GM12878 (cell line): Measurements from ENCODE around the gene GSK3A. TPM values are rescaled to one million over a fixed set of nuclear protein-coding genes. Genes with fewer than 3 reads are reported as not detected.

Source experiments
- ATAC-seq: fragments of 200-7000 bp; cut with Tn5 transposase; 3 replicates; pipeline ENCODE4 v1.9.1; 2020; ENCODE audit warnings: mild to moderate bottlenecking, moderate library complexity
- BruUV-seq: library from RNA; stranded (reverse); fragments of 400-500 nt; replicated peaks from 2 replicates; lab custom pipeline; 2021; lab: Mats Ljungman, UMichigan
- CTCF ChIA-PET: fragments of 300-600 bp; sonication (Branson Sonifier 250); formaldehyde crosslinking; extraction: SDS; loops from one replicate; lab custom pipeline; 2021; ENCODE audit warnings: inconsistent platforms; lab: Yijun Ruan, JAX
- POLR2A ChIA-PET: fragments of 350-600 bp; formaldehyde crosslinking; extraction: SDS; loops from one replicate; lab custom pipeline; 2021; ENCODE audit warnings: inconsistent platforms; lab: Charles Lee
- RAD21 ChIA-PET: fragments of 300-600 bp; sonication (Branson Sonifier 250); formaldehyde crosslinking; loops from one replicate; lab custom pipeline; 2023; ENCODE audit warnings: antibody characterized with exemption; ENCODE audit not compliant: unreplicated experiment; lab: Charles Lee
- SMC1A ChIA-PET: fragments of 300-600 bp; sonication (Branson Sonifier 250); formaldehyde crosslinking; loops from one replicate; lab custom pipeline; 2023; ENCODE audit not compliant: unreplicated experiment, uncharacterized antibody; lab: Charles Lee
- DNase-seq: peaks from one replicate; pipeline ENCODE4 v3.0.0-alpha.2; 2011; ENCODE audit warnings: low read depth, low spot score
- FAIRE-seq: peaks from 3 replicates; lab custom pipeline; 2011; peaks lifted over from hg19 to GRCh38; lab: Jason Lieb, UNC
- H2AFZ ChIP-seq: 2 replicates; pipeline ENCODE4 v1.6.0; 2011; ENCODE audit warnings: low read depth, low read length, control low read depth; ENCODE audit not compliant: control insufficient read depth
- H3K27ac ChIP-seq: 2 replicates; pipeline ENCODE4 v1.5.1; 2011; ENCODE audit warnings: control low read depth; ENCODE audit not compliant: control insufficient read depth, insufficient read depth
- H3K27me3 ChIP-seq, 2 experiments: replicated peaks in 1 of 2; 2 replicates each; pipeline versions ENCODE4 v1.6.0 to v1.6.1; 2011; ENCODE audit warnings: low read length in 1 of 2; ENCODE audit not compliant: control insufficient read depth in 2 of 2, insufficient read depth in 2 of 2
- H3K36me3 ChIP-seq, 2 experiments: 2 replicates each; pipeline ENCODE4 v1.5.1; 2011; ENCODE audit warnings: low read length in 1 of 2; ENCODE audit not compliant: control insufficient read depth in 2 of 2, insufficient read depth in 2 of 2
- H3K4me1 ChIP-seq: 2 replicates; pipeline ENCODE4 v1.6.1; 2011; ENCODE audit warnings: mild to moderate bottlenecking, low read length, moderate library complexity, mixed read lengths; ENCODE audit not compliant: control insufficient read depth, insufficient read depth
- H3K4me2 ChIP-seq: 2 replicates; pipeline ENCODE4 v1.6.0; 2011; ENCODE audit warnings: control low read depth; ENCODE audit not compliant: control insufficient read depth, insufficient read depth
- H3K4me3 ChIP-seq: fragments of 200-600 bp; sonication (generic); 2 replicates; pipeline ENCODE4 v1.5.1; 2016
- H3K79me2 ChIP-seq: 2 replicates; pipeline ENCODE4 v1.6.0; 2011; ENCODE audit warnings: low read length; ENCODE audit not compliant: control insufficient read depth, insufficient read depth
- H3K9ac ChIP-seq: 2 replicates; pipeline ENCODE4 v1.8.0; 2011; ENCODE audit warnings: low read length, control low read depth, mixed read lengths; ENCODE audit not compliant: control insufficient read depth, insufficient read depth
- H3K9me3 ChIP-seq: replicated peaks from 3 replicates; pipeline ENCODE4 v1.5.1; 2011; ENCODE audit warnings: mild to moderate bottlenecking, low read length; ENCODE audit not compliant: control insufficient read depth, insufficient read depth
- H4K20me1 ChIP-seq: 2 replicates; pipeline ENCODE4 v1.6.0; 2011; ENCODE audit not compliant: control insufficient read depth, insufficient read depth
- CEBPZ ChIP-seq: fragments of 150-350 bp; IDR thresholded peaks from 2 replicates; pipeline ENCODE4 v1.6.1; 2016; ENCODE audit warnings: low read depth, low read length
- CREM ChIP-seq: IDR thresholded peaks from 2 replicates; pipeline ENCODE4 v1.6.1; 2014; ENCODE audit warnings: antibody characterized with exemption, low read depth
- EP300 ChIP-seq, 2 experiments: fragments of 150-350 bp in 1 of 2; IDR thresholded peaks; 2 replicates each; pipeline ENCODE4 v1.6.1; 2011 to 2012; ENCODE audit warnings: low read depth in 2 of 2, low read length in 2 of 2, borderline replicate concordance in 1 of 2, improper control_type of control experiment in 1 of 2, inconsistent platforms in 1 of 2; ENCODE audit not compliant: control insufficient read depth in 1 of 2
- HDGF ChIP-seq: fragments of 450-650 bp; IDR thresholded peaks from 2 replicates; pipeline ENCODE4 v1.6.1; 2016; ENCODE audit warnings: antibody characterized with exemption
- IRF5 ChIP-seq: fragments of 450-650 bp; IDR thresholded peaks from 2 replicates; pipeline ENCODE4 v1.6.1; 2017; ENCODE audit warnings: borderline replicate concordance
- NR2F1 ChIP-seq: fragments of 450-650 bp; conservative IDR thresholded peaks from 2 replicates; pipeline ENCODE4 v1.6.1; 2017; ENCODE audit warnings: mild to moderate bottlenecking
- PML ChIP-seq: IDR thresholded peaks from 2 replicates; pipeline ENCODE4 v1.6.1; 2012; ENCODE audit warnings: low read length, inconsistent platforms
- SMAD1 ChIP-seq: fragments of 450-650 bp; IDR thresholded peaks from 2 replicates; pipeline ENCODE4 v1.6.1; 2018; ENCODE audit warnings: mild to moderate bottlenecking, low read depth; ENCODE audit not compliant: partially characterized antibody
- SREBF1 ChIP-seq: IDR thresholded peaks from 2 replicates; pipeline ENCODE4 v1.6.1; 2012; ENCODE audit warnings: mild to moderate bottlenecking, low read length
- STAT1 ChIP-seq: fragments of 450-650 bp; conservative IDR thresholded peaks from 2 replicates; pipeline ENCODE4 v1.6.1; 2014; ENCODE audit warnings: antibody characterized with exemption, mild to moderate bottlenecking
- ZBTB11 ChIP-seq: fragments of 450-650 bp; formaldehyde crosslinking; IDR thresholded peaks from 2 replicates; pipeline ENCODE4 v1.5.0; 2022; ENCODE audit warnings: mild to moderate bottlenecking, missing genetic modification characterization
- WGBS: methylation state at CpG from one replicate; pipeline ENCODE4 v1.1.6; 2016; ENCODE audit warnings: low lambda C conversion rate; ENCODE audit not compliant: insufficient replicate concordance, insufficient coverage; ENCODE audit errors: missing lambda C conversion rate; 5-methylcytosine and 5-hydroxymethylcytosine counted together
- in situ Hi-C: fragments of 300-500 bp; cut with MboI; formaldehyde crosslinking; loops from 9 replicates; pipeline ENCODE4 v1.14.3; 2018; ENCODE audit warnings: mixed read lengths
- intact Hi-C: fragments of 100-400 bp; cut with micrococcal nuclease; formaldehyde crosslinking; loops from one replicate; pipeline ENCODE4 v1.14.2; 2022; ENCODE audit not compliant: unreplicated experiment
- polyA plus RNA-seq, 11 experiments: library from polyadenylated mRNA; depleted of rRNA in 4 of 11; unstranded in 6 of 11; stranded (reverse) in 5 of 11; fragments of >200 nt; fragmentation: Nextera tagmentation in 4 of 11; fragmentation: Illumina TruSeq in 1 of 11; extraction: Ambion mirVana in 4 of 11; extraction: Trizol in 1 of 11; gene quantifications; 1 replicate in 1 of 11; 2 replicates in 10 of 11; pipeline versions ENCODE4 v1.2.1 to v1.2.3, GENCODE V29; 2011 to 2016; ENCODE audit warnings: inconsistent platforms in 2 of 11, missing spikeins in 2 of 11, low read depth in 1 of 11
- total RNA-seq, 4 experiments: library from RNA; depleted of rRNA in 3 of 4; stranded (reverse); fragments of >200 nt in 3 of 4; fragmentation: Illumina TruSeq in 1 of 4; extraction: Trizol in 1 of 4; gene quantifications; 2 replicates each; pipeline versions ENCODE4 v1.2.1 to v1.2.3, GENCODE V29; 2013 to 2021
- TF ChIP-seq, protein P1 (sequence below): fragments of 450-650 bp; formaldehyde crosslinking; IDR thresholded peaks from 2 replicates; pipeline ENCODE4 v1.4.0; 2022; ENCODE audit warnings: mild to moderate bottlenecking, moderate library complexity

GSK3A gene
- total and polyA plus RNA-seq, 10 of the 15 experiments (the other 5 are each of a cell fraction or from before 2014, with no cell fraction given), result 1.00 to 47.9 (median 15.2) TPM

GRCh38 chr19:42290136-42290522, 47.7 kb upstream of the GSK3A start (continued):
- no peak for TF ChIP-seq NR2F1
- TF ChIP-seq STAT1, result no peak
- no peak for TF ChIP-seq HDGF
- TF ChIP-seq EP300 (IDR thresholded peaks at IDR 0.05; ENCODE audit: borderline replicate concordance in 1 of 2, control insufficient read depth in 1 of 2, low read depth in 2 of 2, low read length in 2 of 2), result no peak

DNA sequence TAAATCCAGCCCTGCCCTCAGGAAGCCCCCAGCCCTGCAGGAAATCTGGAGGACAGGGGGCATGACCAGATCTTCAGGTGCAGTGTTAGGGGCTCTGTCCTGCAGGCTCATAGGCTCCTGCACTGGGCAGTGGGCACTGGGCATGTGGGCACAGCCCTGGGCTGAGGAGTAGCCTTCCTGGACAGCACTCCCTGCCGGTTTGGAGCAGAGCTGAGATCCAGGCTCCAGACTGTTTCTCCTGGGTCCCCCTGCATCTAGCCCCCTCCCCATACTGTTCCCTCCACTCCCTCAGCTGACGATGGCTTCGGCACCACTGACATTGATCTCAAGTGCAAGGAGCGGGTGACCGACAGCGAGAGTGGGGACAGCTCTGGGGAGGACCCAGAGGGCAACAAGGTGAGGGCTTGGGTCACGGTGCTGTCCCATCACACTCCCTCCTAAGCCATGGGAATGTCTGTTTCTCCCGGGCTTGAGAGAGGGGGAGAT, 47.2 kb upstream of the GSK3A start:
- Histone ChIP-seq H2AFZ (no peak overlapping the region), H4K20me1 (no peaks in the 10 kb centered on the region; the same call in 1 of the 2 replicates), H3K4me3 (no peak overlapping the region), H3K4me1 (peaks cover 15% of the 10 kb centered on the region), H3K36me3 (peaks cover 22 to 33% of the 10 kb centered on the region in 2 experiments), H3K27me3 (no peaks in the 10 kb centered on the region), H3K79me2 (peaks cover 17% of the 10 kb centered on the region), H3K9ac (no peak overlapping the region), H3K9me3 (no peaks in the 10 kb centered on the region), H3K27ac (no peak overlapping the region), H3K4me2 (no peak overlapping the region)
- intact Hi-C loops, result no loop called here
- CTCF ChIA-PET, result no interaction called here
- BruUV-seq, result no TSS peak
- ATAC-seq, result no peak
- RAD21 ChIA-PET, result no interaction called here
- FAIRE-seq, result no peak
- POLR2A ChIA-PET, result no interaction called here
- SMC1A ChIA-PET, result no interaction called here
- DNase-seq, result no peak
- 95% methylated on average over 8 of the region's 8 CpGs for WGBS
- in situ Hi-C loops, result no loop called here
- TF ChIP-seq SMAD1, result no peak
- no peak for TF ChIP-seq IRF5
- TF ChIP-seq PML, result no peak
- TF ChIP-seq SREBF1, result no peak
- TF ChIP-seq, protein P1, sequence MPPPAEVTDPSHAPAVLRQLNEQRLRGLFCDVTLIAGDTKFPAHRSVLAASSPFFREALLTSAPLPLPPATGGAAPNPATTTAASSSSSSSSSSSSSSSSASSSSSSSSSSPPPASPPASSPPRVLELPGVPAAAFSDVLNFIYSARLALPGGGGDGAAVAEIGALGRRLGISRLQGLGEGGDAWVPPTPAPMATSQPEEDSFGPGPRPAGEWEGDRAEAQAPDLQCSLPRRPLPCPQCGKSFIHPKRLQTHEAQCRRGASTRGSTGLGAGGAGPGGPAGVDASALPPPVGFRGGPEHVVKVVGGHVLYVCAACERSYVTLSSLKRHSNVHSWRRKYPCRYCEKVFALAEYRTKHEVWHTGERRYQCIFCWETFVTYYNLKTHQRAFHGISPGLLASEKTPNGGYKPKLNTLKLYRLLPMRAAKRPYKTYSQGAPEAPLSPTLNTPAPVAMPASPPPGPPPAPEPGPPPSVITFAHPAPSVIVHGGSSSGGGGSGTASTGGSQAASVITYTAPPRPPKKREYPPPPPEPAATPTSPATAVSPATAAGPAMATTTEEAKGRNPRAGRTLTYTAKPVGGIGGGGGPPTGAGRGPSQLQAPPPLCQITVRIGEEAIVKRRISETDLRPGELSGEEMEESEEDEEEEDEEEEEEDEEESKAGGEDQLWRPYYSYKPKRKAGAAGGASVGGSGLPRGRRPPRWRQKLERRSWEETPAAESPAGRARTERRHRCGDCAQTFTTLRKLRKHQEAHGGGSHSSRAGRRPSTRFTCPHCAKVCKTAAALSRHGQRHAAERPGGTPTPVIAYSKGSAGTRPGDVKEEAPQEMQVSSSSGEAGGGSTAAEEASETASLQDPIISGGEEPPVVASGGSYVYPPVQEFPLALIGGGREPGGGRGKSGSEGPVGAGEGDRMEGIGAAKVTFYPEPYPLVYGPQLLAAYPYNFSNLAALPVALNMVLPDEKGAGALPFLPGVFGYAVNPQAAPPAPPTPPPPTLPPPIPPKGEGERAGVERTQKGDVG (CRISPR knock-in tag), result no peak
- no peak for TF ChIP-seq ZBTB11 (CRISPR knock-in tag)
- no peak for TF ChIP-seq CREM
- no peak for TF ChIP-seq CEBPZ
